HG02763 (cell line): Measurements from ENCODE around the gene NUDT15.

Experiments
- ATAC-seq: cut with Tn5 transposase; IDR thresholded peaks from one replicate; pipeline ENCODE4 v1.9.1; 2021; ENCODE audit warnings: mild to moderate bottlenecking, moderate library complexity; ENCODE audit not compliant: unreplicated experiment

The NUDT15 gene

GRCh38 chr13:48096670-48097069 lies 59.1 kb downstream of the NUDT15 start:
- no peak for ATAC-seq
